ENCODE results near the gene RBM45. TPM values are rescaled to one million over a fixed set of nuclear protein-coding genes. Genes with fewer than 3 reads are reported as not detected.
A peak's percentile ranks its signal among the peaks of the same experiment; 100 is the strongest.
"Not testable (repeated sequence)": the region's sequence is repeated elsewhere in the genome, so short reads cannot be mapped to it uniquely, and the experiment has no call there.

Gene RBM45
- total and polyA plus RNA-seq, 7 donors: 3.4 to 9.5 (median 4.5) TPM

GRCh38 chr2:178152033-178152432, 39.8 kb downstream of the RBM45 start:
- 11 to 19% (median 15%) methylated on average over 3 of the region's 3 CpGs for WGBS, 3 donors
- DNase-seq (no peak), ATAC-seq (peak in 2 of 4 donors; percentile 37 to 66)
- Histone ChIP-seq H3K27ac (no peak overlapping the region), H3K4me1 (peaks cover 7% of the 10 kb centered on the region), H3K36me3 (ENCODE audit: insufficient read depth in 1 of 2, low read depth in 1 of 2) (no peaks in the 10 kb centered on the region), H3K9me3 (no peaks in the 10 kb centered on the region), H3K4me3 (no peak overlapping the region), H3K27me3 (ENCODE audit: insufficient read depth in 3 of 3, low read length in 2 of 3) (no peaks in the 10 kb centered on the region)
- no peak for TF ChIP-seq CTCF (IDR thresholded peaks at IDR 0.05)
- intact Hi-C loops (cut with DNase I): no loop called here

GRCh38 chr2:178152542-178152941, 40.3 kb downstream of the RBM45 start:
- H3K4me3 ChIP-seq: no peak overlapping the region
- peaks cover 7% of the 10 kb centered on the region for H3K4me1 ChIP-seq
- H3K27ac ChIP-seq: no peak overlapping the region
- ATAC-seq: no peak
- no peaks in the 10 kb centered on the region for H3K36me3 ChIP-seq (ENCODE audit: insufficient read depth in 1 of 2, low read depth in 1 of 2)
- WGBS, 3 donors: 66 to 82% (median 80%) methylated on average over 4 of the region's 4 CpGs
- TF ChIP-seq CTCF (IDR thresholded peaks at IDR 0.05): no peak
- DNase-seq: no peak
- intact Hi-C loops (cut with DNase I): no loop called here
- no peaks in the 10 kb centered on the region for H3K9me3 ChIP-seq
- H3K27me3 ChIP-seq (ENCODE audit: insufficient read depth in 3 of 3, low read length in 2 of 3): no peaks in the 10 kb centered on the region

GRCh38 chr2:178152977-178153376, 40.7 kb downstream of the RBM45 start:
- Histone ChIP-seq H3K36me3 (ENCODE audit: insufficient read depth in 1 of 2, low read depth in 1 of 2) (no peaks in the 10 kb centered on the region), H3K4me1 (peaks cover 7% of the 10 kb centered on the region), H3K27me3 (ENCODE audit: insufficient read depth in 3 of 3, low read length in 2 of 3) (no peaks in the 10 kb centered on the region), H3K27ac (no peak overlapping the region), H3K9me3 (no peaks in the 10 kb centered on the region), H3K4me3 (no peak overlapping the region)
- no peak for ATAC-seq
- no peak for DNase-seq
- no peak for TF ChIP-seq CTCF (IDR thresholded peaks at IDR 0.05)
- WGBS, 3 donors: 0 to 88% (median 1%) methylated on average over 1 of the region's 1 CpG
- intact Hi-C loops (cut with DNase I): no loop called here

GRCh38 chr2:178153878-178154277, 41.6 kb downstream of the RBM45 start:
- intact Hi-C loops (cut with DNase I); ATAC-seq; H3K9me3 ChIP-seq; H3K27me3 ChIP-seq (ENCODE audit: insufficient read depth in 3 of 3, low read length in 2 of 3); H3K4me1 ChIP-seq; H3K27ac ChIP-seq; H3K4me3 ChIP-seq; H3K36me3 ChIP-seq (ENCODE audit: insufficient read depth in 1 of 2, low read depth in 1 of 2); DNase-seq: not testable (repeated sequence)
- 68 to 85% (median 77%) methylated on average over 1 of the region's 1 CpG for WGBS, 3 donors

- Histone ChIP-seq H3K9me3 (no peaks in the 10 kb centered on the region), H3K4me1 (peaks cover 7% of the 10 kb centered on the region), H3K36me3 (ENCODE audit: insufficient read depth in 1 of 2, low read depth in 1 of 2) (no peaks in the 10 kb centered on the region), H3K27me3 (ENCODE audit: insufficient read depth in 3 of 3, low read length in 2 of 3) (no peaks in the 10 kb centered on the region), H3K4me3 (no peak overlapping the region), H3K27ac (no peak overlapping the region)
- intact Hi-C loops (cut with DNase I): no loop called here
- TF ChIP-seq CTCF (IDR thresholded peaks at IDR 0.05): no peak
- DNase-seq (no peak), ATAC-seq (no peak)
- 99 to 100% (median 100%) methylated on average over 1 of the region's 1 CpG for WGBS, 3 donors
Observed at GRCh38 chr2:178155524-178155923, 43.3 kb downstream of the RBM45 start.
